Heart left ventricle (tissue), 16 donors: ENCODE results near the gene PTPMT1. TPM values are rescaled to one million over a fixed set of nuclear protein-coding genes. Genes with fewer than 3 reads are reported as not detected.

Source experiments
- ATAC-seq, 4 donors: fragments of 200-7000 bp; cut with Tn5 transposase; one replicate each; pipeline ENCODE4 v1.9.1; 2020 to 2022; ENCODE audit warnings: moderate library complexity in 4 of 4, mild to moderate bottlenecking in 3 of 4, moderate number of reproducible peaks in 1 of 4
- DNase-seq, 5 donors: peaks; one replicate each; pipeline ENCODE4 v3.0.0-alpha.2; 2020
- H3K27ac ChIP-seq, 12 donors: fragments of 200-600 bp; sonication (generic) in 4 of 12; one replicate each; pipeline versions ENCODE4 v1.5.0 to v1.8.0; 2016 to 2022; ENCODE audit warnings: mild to moderate bottlenecking in 2 of 12
- H3K27me3 ChIP-seq, 9 donors: fragments of 200-600 bp; sonication (generic) in 2 of 9; one replicate each; pipeline versions ENCODE4 v1.5.1 to v1.8.0; 2016 to 2022; ENCODE audit warnings: mild to moderate bottlenecking in 3 of 9
- H3K36me3 ChIP-seq, 9 donors: fragments of 200-600 bp; sonication (generic) in 2 of 9; one replicate each; pipeline versions ENCODE4 v1.5.0 to v1.8.0; 2018 to 2022; ENCODE audit warnings: mild to moderate bottlenecking in 2 of 9
- H3K4me1 ChIP-seq, 12 donors: fragments of 200-600 bp; sonication (generic) in 4 of 12; one replicate each; pipeline versions ENCODE4 v1.5.0 to v1.8.0; 2016 to 2022; ENCODE audit warnings: mild to moderate bottlenecking in 3 of 12
- H3K4me3 ChIP-seq, 12 donors: fragments of 200-600 bp; sonication (generic) in 4 of 12; one replicate each; pipeline versions ENCODE4 v1.5.0 to v1.8.0; 2017 to 2022; ENCODE audit warnings: mild to moderate bottlenecking in 9 of 12, moderate library complexity in 4 of 12
- H3K9me3 ChIP-seq, 12 donors: fragments of 200-600 bp; sonication (generic) in 4 of 12; one replicate each; pipeline versions ENCODE4 v1.5.0 to v1.8.0; 2016 to 2022; ENCODE audit warnings: mild to moderate bottlenecking in 1 of 12
- CTCF ChIP-seq, 12 donors: fragments of 200-600 bp; sonication (generic) in 4 of 12; IDR thresholded peaks; one replicate each; pipeline versions ENCODE4 v1.5.0 to v1.8.0; 2018 to 2022; ENCODE audit warnings: antibody characterized with exemption in 12 of 12, mild to moderate bottlenecking in 5 of 12
- POLR2A ChIP-seq, 2 donors: fragments of 450-650 bp; IDR thresholded peaks; one replicate each; pipeline ENCODE4 v1.6.1; 2017; ENCODE audit warnings: antibody characterized with exemption in 2 of 2, mild to moderate bottlenecking in 2 of 2, moderate library complexity in 2 of 2
- WGBS, 4 donors: extraction: QIAGEN DNeasy Blood & Tissue Kit in 2 of 4; methylation state at CpG; one replicate each; pipeline versions ENCODE4 v1.1.5 to v1.1.7; 2013 to 2018; 5-methylcytosine and 5-hydroxymethylcytosine counted together
- intact Hi-C, 10 donors: fragments of 100-400 bp; cut with DNase I; formaldehyde crosslinking; loops; one replicate each; pipeline versions ENCODE4 v1.11.1 to v1.14.2; 2022
- polyA plus RNA-seq, 2 donors: library from polyadenylated mRNA; stranded (reverse); fragments of 200-250 nt; gene quantifications; one replicate each; pipeline ENCODE4 v1.2.3, GENCODE V29; 2013
- total RNA-seq, 9 donors: library from RNA; depleted of rRNA in 2 of 9; stranded (reverse); fragments of >200 nt in 2 of 9; fragmentation: NEBNext Ultra II Directional in 3 of 9; extraction: Animal tissue kit (Norgen Biotek cat#: 25700) in 3 of 9; gene quantifications; one replicate each; pipeline versions ENCODE4 v1.1.0 to v1.2.4, GENCODE V29; 2016 to 2023
- donor health status: ischemic (EF 13 %, LVEDD 7.1; RV severe dilation, severe dysfunction).
- donor health status: healthy with polysubstance abuse.
- donor health status: DM: no; HTN: yes; CAD: no.
- donor health status: DM: no; HTN: no; CAD: no.
- donor health status: ischemic (EF 25% LVEDD 6.9; RV normal size, moderate dysfunction).
- donor health status: ischemic (EF 25% LVEDD 5.7; RV mildly dilated, moderate dysfunction).
- donor health status: healthy.
- donor health status: DM: yes; HTN: yes; CAD: no.
- donor health status: ischemic (EF 35%, LVEDD 5.7; RV mildly dilated, moderate dysfunction).
- donor health status: nonischemic (EF 11% LVEDD 7.7; RV severe dilation, severe dysfunction).
- donor health status: DM: yes; HTN: yes; CAD: no.
- donor health status: PGD.
- donor health status: ischemic (EF 29% LVEDD 5.4; RV normal size, mild dysfunction).
- donor health status: nonischemic (EF 23%, LVEDD 6.1; RV moderate dilation, normal function).

Gene PTPMT1
- total and polyA plus RNA-seq, 11 donors: 17.4 to 77.4 (median 24.5) TPM

- peak overlapping the region in 6 of 12 donors; percentile 3 to 54 (median 27) for H3K27ac ChIP-seq
- TF ChIP-seq CTCF (IDR thresholded peaks at IDR 0.05) (no peak), POLR2A (IDR thresholded peaks at IDR 0.05) (no peak)
- no peak overlapping the region for H3K4me3 ChIP-seq
- peaks cover 3 to 75% (median 58%) of the 10 kb centered on the region in 12 donors for H3K4me1 ChIP-seq
- H3K9me3 ChIP-seq: no peaks in the 10 kb centered on the region
- intact Hi-C loops: loop anchor here in 1 of 10 donors (10.0 kb wide), 1 partner anchor 48 kb away; no protein-coding TSS in a partner anchor
- no peaks in the 10 kb centered on the region for H3K27me3 ChIP-seq
- ATAC-seq: peak in 2 of 4 donors; percentile 35 to 47
- no peak for DNase-seq
- WGBS, 4 donors: 64 to 82% (median 72%) methylated on average over 2 of the region's 2 CpGs
- H3K36me3 ChIP-seq: peaks cover 0 to 24% (median 0%) of the 10 kb centered on the region in 9 donors
Measured at GRCh38 chr11:47532597-47533213, 32.7 kb upstream of the PTPMT1 start.

- Histone ChIP-seq H3K9me3 (no peaks in the 10 kb centered on the region), H3K27ac (no peak overlapping the region), H3K4me3 (no peak overlapping the region), H3K36me3 (peaks cover 0 to 16% (median 0%) of the 10 kb centered on the region in 9 donors), H3K4me1 (peaks cover 3 to 83% (median 68%) of the 10 kb centered on the region in 12 donors), H3K27me3 (no peaks in the 10 kb centered on the region)
- TF ChIP-seq CTCF (IDR thresholded peaks at IDR 0.05) (no peak), POLR2A (IDR thresholded peaks at IDR 0.05) (no peak)
- intact Hi-C loops: loop anchor here in 1 of 10 donors (10.0 kb wide), 1 partner anchor 49 kb away; no protein-coding TSS in a partner anchor
- WGBS, 4 donors: 78 to 96% (median 88%) methylated on average over 2 of the region's 2 CpGs
- no peak for ATAC-seq
- DNase-seq: no peak
Measured at GRCh38 chr11:47533690-47534151, 31.7 kb upstream of the PTPMT1 start.

DNA sequence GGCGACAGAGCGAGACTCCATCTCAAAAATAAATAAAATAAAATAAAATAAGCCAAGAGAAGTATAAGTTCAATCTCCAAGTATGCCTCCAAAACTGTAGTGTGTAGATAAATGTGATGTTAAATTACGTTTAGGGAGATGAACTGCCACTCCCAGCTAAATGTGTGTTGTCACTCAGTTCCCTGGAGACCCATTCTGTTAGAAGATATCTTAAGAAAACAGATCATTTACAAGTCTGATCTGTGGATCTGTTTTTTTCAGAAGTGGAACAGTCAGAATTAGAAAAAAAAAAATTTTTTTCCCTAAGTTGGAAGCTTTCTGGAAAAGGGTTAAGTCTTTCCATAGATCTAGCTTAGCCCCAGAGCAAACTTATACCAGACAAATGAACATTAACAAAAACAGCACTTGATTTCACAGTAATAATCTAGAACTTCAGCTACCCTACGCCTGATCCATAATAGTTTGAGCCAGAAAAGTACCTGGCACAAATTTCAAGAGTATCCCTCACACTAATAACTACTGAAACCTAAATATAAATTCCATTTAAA lies 30.6 kb upstream of the PTPMT1 start:
- Histone ChIP-seq H3K9me3 (no peaks in the 10 kb centered on the region), H3K4me3 (no peak overlapping the region), H3K27me3 (no peaks in the 10 kb centered on the region), H3K27ac (no peak overlapping the region), H3K4me1 (peaks cover 3 to 94% (median 78%) of the 10 kb centered on the region in 12 donors), H3K36me3 (peaks cover 0 to 11% (median 0%) of the 10 kb centered on the region in 9 donors)
- TF ChIP-seq POLR2A (IDR thresholded peaks at IDR 0.05) (no peak), CTCF (IDR thresholded peaks at IDR 0.05) (no peak)
- ATAC-seq (no peak), DNase-seq (no peak)
- WGBS, 4 donors: 79 to 88% (median 82%) methylated on average over 4 of the region's 4 CpGs
- intact Hi-C loops: loop anchor here in 1 of 10 donors (10.0 kb wide), 1 partner anchor 50 kb away; no protein-coding TSS in a partner anchor

DNA sequence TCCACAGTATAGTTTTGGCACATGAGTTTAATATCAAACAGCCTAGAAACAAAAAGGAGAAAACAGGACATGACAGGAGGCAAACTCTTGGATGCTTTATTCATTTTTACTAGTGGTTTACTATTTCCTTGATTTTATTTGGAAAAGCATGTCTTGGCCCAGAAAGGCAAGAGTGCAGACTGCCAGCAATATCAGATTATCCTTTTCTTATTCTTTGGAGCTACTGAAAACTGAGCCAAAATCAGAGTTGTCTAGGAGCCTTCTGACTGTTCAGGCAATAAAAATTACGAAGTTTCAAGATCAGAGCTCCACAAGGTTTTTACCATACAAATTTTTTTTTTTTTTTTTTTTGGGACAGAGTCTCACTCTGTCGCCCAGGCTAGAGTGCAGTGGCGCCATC lies 28.5 kb upstream of the PTPMT1 start:
- intact Hi-C loops: loop anchor here in 1 of 10 donors (10.0 kb wide), 1 partner anchor 52 kb away; no protein-coding TSS in a partner anchor
- Histone ChIP-seq H3K27me3 (no peaks in the 10 kb centered on the region), H3K4me1 (peaks cover 6 to 98% (median 80%) of the 10 kb centered on the region in 12 donors)

More for the DNA sequence above, 28.5 kb upstream of the PTPMT1 start:
- WGBS, 4 donors: 67 to 87% (median 76%) methylated on average over 3 of the region's 3 CpGs
- TF ChIP-seq CTCF (IDR thresholded peaks at IDR 0.05): no peak
- no peak for TF ChIP-seq POLR2A (IDR thresholded peaks at IDR 0.05)
- DNase-seq (no peak), ATAC-seq (no peak)
- Histone ChIP-seq H3K4me3 (no peak overlapping the region), H3K9me3 (no peaks in the 10 kb centered on the region), H3K27ac (peak overlapping the region in 1 of 12 donors; percentile 19), H3K36me3 (peaks cover 0 to 11% (median 0%) of the 10 kb centered on the region in 9 donors)
